GM19463 (cell line): Measurements from ENCODE around the gene ADARB2.
"Not testable (repeated sequence)": the region's sequence is repeated elsewhere in the genome, so short reads cannot be mapped to it uniquely, and the experiment has no call there.

Experiments
- ATAC-seq: cut with Tn5 transposase; IDR thresholded peaks from one replicate; pipeline ENCODE4 v1.9.1; 2021; ENCODE audit warnings: mild to moderate bottlenecking, moderate library complexity; ENCODE audit not compliant: unreplicated experiment

Gene ADARB2

GRCh38 chr10:1402016-1402770 is 335.1 kb downstream of the ADARB2 start:
- ATAC-seq: no peak

GRCh38 chr10:1401071-1401965 is 336.0 kb downstream of the ADARB2 start:
- no peak for ATAC-seq

GRCh38 chr10:1400101-1401070 is 336.9 kb downstream of the ADARB2 start:
- no peak for ATAC-seq

GRCh38 chr10:1399431-1400100 is 337.8 kb downstream of the ADARB2 start:
- ATAC-seq: no peak

GRCh38 chr10:1398626-1399410 is 338.5 kb downstream of the ADARB2 start:
- ATAC-seq: no peak

GRCh38 chr10:1398116-1398515 is 339.2 kb downstream of the ADARB2 start:
- not testable (repeated sequence) for ATAC-seq

GRCh38 chr10:1396297-1396635 is 341.1 kb downstream of the ADARB2 start:
- ATAC-seq: no peak

GRCh38 chr10:1395481-1396296 is 341.6 kb downstream of the ADARB2 start:
- ATAC-seq: no peak

GRCh38 chr10:1395025-1395480 is 342.3 kb downstream of the ADARB2 start:
- no peak for ATAC-seq

- no peak for ATAC-seq
Measured at GRCh38 chr10:1394155-1394912, 343.0 kb downstream of the ADARB2 start.

GRCh38 chr10:1393481-1393880 is 343.8 kb downstream of the ADARB2 start:
- ATAC-seq: no peak

- ATAC-seq: no peak
Measured at GRCh38 chr10:1392127-1392526, 345.2 kb downstream of the ADARB2 start.

GRCh38 chr10:1390200-1390599 is 347.1 kb downstream of the ADARB2 start:
- ATAC-seq: no peak

GRCh38 chr10:1384026-1384425 is 353.3 kb downstream of the ADARB2 start:
- ATAC-seq: no peak

GRCh38 chr10:1382711-1383110 is 354.6 kb downstream of the ADARB2 start:
- ATAC-seq: no peak

- no peak for ATAC-seq
Measured at GRCh38 chr10:1381339-1381738, 356.0 kb downstream of the ADARB2 start.

GRCh38 chr10:1380088-1380671 is 357.1 kb downstream of the ADARB2 start:
- ATAC-seq: no peak

- no peak for ATAC-seq
Measured at GRCh38 chr10:1379601-1380000, 357.7 kb downstream of the ADARB2 start.
